ENCODE measurements around the gene GJB6.
"Not testable (repeated sequence)": the region's sequence is repeated elsewhere in the genome, so short reads cannot be mapped to it uniquely, and the experiment has no call there.

Gene GJB6

GRCh38 chr13:20231839-20232555 lies at the start of gene GJB6:
TSS of gene GJB6 (minus strand) at chr13:20232319. CDS start at chr13:20223480, 8,839 bp downstream.
- no peak for FAIRE-seq

GRCh38 chr13:20276901-20277300 lies 44.8 kb upstream of the GJB6 start:
- FAIRE-seq: not testable (repeated sequence)

GRCh38 chr13:20274466-20274865 lies 42.3 kb upstream of the GJB6 start:
- FAIRE-seq: no peak

DNA sequence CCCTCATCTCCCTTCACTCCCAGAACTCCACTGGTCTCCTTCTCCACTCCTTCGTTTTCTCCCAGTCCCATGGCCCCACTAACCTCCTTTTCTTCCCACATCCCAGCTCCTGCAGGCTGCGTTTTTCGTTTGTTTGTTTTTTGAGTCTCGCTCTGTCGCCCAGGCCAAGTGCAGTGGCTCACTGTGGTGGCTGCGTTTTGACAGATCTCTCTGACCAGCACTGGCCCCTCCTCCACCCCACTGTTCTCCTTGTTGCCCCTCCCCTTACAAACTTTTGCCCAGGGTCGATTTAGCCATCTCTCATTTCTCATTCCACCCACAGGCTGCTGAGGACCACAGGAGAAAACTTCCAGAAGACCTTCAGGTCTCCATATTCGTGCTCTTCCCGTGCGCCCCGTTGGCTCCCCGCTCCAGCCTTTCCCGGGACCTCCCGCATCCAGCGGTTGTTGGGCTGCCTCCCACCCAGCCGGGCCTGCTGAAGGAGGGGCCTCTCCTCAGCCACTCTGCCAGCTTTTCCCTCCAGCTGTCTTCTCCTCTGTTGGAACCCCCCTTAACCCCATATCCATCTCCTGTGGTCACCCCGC lies 40.6 kb upstream of the GJB6 start:
- FAIRE-seq: no peak

DNA sequence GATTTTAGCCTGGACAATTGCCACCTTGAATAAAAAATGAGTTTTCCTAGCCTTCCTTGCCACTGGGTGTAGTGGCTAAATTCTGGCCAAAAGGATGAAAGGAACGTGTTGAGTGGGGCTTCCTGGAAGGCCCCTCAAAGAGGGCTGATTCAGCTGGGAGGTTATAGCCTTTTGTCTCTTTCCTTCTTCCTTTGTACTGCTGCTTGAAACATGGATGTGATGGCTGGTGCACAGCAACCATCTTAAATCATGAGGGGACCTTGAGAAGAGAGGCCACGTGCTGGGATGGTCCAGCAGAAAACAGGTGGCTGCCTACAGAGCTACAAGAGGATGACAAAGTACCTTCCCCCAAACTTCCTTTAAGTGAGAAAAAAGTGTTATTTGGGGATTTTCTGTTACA lies 40.0 kb upstream of the GJB6 start:
- FAIRE-seq: no peak

DNA sequence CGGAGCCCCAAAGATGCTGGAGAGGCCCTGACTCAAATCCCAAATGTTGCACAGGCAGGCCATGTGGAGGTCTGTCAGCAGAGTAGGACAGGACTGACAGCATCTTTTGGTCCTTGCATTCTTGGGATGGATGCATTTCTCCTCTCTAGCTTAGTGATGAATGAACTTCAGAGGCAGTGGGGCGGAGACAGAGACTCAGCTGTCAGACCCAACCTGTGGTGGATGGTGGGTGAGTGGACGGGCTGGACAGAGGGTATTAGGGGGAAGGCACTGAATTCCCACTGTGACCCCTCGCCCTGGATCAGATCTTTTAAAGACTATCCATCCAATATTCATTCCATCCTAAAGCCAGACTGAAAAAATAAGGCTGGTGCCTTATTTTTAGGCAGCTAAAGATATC lies 39.3 kb upstream of the GJB6 start:
- FAIRE-seq: no peak

DNA sequence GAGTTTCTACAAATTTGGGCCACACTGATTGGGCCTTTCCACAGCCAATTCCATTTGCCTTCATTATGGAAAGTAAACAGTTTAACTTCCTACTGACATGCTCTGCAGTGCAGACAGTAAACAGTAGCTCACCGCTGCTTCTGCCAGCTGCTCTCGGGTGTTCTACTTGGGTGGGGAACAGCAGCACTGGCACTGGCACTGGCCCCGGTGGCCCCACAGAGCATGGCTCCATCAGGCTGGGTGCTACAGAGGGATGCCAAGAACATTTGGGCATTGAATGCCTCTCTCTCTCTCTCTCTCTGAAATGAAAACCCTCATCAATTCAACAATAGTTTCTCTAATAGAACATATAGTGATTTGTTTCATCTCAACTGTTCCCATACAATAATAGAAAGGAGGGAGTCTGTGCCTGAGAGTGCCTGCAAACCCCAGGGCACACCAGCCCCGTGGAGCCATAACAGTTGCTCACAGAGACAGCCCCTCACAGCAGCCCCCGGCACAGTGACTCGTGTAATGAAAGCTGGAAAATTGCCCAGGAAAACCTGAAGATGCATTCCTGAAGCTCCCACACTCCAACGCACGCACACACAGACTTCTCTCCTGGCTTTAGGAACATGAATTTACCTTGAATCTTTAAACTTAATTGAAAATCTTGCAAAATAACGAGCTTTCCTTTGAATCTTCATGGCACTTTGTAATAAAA lies 38.2 kb upstream of the GJB6 start:
- no peak for FAIRE-seq

DNA sequence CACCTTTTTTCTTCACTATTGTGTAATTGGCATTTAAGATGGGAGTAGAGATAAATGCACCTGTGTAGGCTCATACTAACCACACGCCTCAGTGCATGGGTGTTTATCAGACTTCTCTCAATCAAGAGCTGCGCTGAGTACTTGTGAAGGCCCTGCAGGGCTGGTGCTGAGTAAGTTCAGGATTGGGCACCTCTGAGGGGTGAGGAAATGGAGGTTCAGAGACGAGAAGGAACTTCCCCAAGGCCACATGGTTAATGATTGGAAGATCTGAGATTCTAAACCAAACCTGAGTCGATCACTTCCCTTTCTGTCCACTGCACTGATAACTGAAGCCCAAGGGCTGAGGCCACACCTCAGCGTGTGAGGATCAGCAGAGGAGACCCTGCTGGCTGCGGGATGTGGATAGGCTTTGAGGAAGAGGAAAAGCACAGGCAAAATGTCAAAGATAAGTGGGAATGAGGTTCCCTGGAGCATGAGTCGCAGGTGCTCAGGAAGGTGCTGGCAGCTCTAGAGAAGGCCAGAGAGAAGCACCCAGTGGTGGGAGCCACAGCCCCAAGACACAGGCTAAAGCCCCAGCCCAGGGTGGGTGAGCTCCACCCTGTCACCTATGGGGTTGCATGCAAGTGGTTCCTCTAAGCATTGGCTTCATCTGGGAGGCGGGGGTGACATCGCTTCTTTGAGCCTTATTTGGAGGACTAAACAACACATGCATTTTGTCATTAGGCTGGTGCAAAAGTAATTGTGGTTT lies 32.3 kb upstream of the GJB6 start:
- FAIRE-seq: no peak

GRCh38 chr13:20263393-20264044 lies 31.4 kb upstream of the GJB6 start:
- no peak for FAIRE-seq

DNA sequence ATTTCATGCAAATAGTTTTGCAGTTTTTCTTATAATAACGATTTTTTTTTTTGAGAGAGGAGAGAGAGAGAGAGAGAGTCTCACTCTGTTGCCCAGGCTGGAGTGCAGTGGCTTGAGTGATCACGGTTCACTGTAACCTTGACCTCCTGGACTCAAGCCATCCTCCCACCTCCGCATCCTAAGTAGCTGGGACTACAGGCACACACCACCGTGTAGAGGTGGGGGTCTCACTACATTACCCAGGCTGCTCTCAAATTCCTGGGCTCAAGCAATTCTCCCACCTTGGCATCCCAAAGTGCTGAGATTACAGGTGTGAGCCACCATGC lies 26.8 kb upstream of the GJB6 start:
- FAIRE-seq: no peak

GRCh38 chr13:20258208-20258962 lies 26.3 kb upstream of the GJB6 start:
- FAIRE-seq: no peak

- FAIRE-seq: no peak
Observed at GRCh38 chr13:20254076-20254475, 22.0 kb upstream of the GJB6 start.

- FAIRE-seq: no peak
Observed at GRCh38 chr13:20249913-20250312, 17.8 kb upstream of the GJB6 start.

- no peak for FAIRE-seq
Observed at GRCh38 chr13:20247963-20248362, 15.8 kb upstream of the GJB6 start.

GRCh38 chr13:20247403-20247802 lies 15.3 kb upstream of the GJB6 start:
- FAIRE-seq: no peak

- no peak for FAIRE-seq
Observed at GRCh38 chr13:20241593-20241992, 9.5 kb upstream of the GJB6 start.

DNA sequence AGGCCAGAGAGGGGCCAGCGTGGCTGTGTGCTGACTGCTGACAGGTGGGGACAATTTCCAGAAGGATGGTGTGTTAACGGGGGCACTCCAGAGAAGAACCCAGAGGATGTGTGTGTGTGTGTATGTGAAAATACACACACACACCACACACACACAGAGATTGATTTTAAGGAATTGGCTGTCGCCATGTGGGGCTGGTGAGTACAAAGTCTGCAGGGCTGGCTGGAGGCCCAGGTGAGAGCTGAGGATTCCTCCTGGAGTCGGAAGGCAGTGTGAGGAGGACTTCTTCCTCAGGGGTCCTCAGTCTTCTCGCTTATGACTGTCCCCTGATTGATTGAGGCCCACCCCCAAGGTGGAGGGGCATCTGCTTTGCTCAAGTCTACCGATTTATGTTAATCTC lies 7.6 kb upstream of the GJB6 start:
- FAIRE-seq: no peak

DNA sequence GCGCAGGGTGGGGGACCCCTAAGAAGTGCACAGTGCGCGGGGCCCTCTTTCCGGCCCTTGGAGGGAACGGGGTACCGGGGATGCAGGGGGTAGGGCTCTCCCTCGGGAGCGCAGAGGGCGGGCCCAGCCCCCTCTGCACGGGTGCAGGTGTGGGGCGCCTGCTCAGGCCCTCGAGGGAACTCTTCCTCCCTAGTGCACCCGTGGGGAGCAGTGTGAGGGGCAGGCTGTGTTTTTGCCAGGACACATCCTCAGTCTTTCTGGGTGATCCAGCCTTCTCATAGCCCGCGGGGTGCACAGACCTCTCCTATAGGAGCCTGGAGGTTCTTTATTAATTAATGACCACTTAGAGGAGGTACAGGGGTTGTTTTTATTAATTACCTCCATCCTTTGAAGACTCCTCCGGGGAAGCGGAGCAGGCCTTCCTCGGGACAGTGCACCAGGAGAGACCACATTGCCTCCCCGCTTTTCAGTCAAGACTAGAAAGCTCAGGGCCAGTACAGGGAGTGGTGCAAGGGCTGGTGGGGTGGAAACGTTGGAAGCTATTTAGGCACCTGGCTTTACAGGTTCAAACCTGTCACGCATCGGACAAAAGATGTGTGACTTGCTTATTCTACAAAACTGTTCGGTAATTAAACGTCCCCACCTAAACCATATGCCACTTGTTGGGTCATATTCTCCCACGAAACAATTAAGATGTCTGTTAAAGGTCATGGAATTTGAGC lies 598 bp upstream of the GJB6 start:
- no peak for FAIRE-seq

DNA sequence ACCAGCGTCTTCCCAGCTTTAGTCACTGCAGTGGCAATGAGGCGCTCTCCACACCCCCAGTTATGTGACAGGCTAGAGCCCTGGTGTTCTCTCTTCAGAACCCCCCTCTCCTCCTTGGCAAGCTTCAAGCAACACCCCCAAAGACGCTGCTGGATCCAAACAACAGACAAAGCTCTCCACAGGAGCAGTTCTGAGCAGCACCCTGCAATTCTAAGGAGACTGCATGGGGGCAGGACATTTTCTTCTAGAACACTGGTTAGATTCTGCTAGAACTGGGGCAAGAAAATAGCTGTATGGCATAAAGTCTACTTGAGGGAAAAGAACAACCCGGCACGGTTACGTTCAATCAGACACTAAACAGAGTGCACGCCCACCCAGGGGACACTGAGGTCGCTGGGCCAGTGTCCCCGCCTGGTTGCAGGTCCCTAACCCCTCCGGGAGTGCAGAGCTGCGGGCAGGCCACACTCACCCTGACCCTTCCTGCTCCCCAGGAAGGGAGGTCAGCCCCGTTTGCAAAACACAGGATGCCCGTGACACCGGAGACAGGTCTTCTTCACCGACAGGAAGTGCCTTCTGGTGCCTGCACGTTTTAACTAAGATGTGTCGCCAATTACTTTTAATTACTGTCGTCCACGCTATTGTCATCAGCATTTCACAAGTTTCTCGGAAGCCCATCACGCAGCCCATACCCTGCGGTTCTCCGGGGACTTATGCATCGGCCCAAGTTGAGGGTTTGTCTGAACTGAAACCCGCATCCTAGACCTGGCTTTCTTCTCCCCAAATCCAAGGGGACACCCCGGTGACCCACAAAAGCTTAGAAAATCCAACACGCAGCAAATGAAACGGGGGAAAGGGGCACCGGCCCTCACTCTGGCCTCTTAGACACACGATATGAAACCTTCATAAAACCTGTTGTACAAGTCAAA lies 943 bp downstream of the GJB6 start:
- FAIRE-seq: no peak

DNA sequence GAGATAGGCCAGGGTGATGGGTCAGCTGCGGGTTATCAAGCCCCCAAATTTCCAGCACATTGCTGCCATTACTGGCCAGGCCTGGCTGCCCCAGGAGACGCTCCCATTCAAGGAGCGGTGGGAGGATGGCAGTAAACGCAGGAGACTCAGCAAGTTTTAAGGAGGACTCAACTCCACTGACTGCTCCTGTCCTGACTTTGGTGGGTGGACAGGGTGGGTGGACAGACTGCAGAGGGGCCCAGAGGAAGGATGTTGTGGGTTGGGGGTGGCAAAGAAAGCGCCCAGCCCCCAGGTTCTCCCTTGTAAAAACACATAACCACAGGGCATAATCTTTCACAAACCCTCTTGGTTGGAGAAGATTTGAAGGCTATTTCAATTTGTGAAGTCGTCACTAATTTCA lies 4.4 kb downstream of the GJB6 start:
- FAIRE-seq: no peak

Data from colon (tissue), 2 donors.